MCF 10A (cell line): ENCODE data around the gene ANO4. TPM values are rescaled to one million over a fixed set of nuclear protein-coding genes. Genes with fewer than 3 reads are reported as not detected.

Experiments
- BruUV-seq: library from RNA; stranded (reverse); fragments of 400-500 nt; replicated peaks from 2 replicates; lab custom pipeline; 2021; lab: Mats Ljungman, UMichigan
- CTCF ChIA-PET: fragments of 300-600 bp; sonication (Branson Sonifier 250); formaldehyde crosslinking; extraction: SDS; loops from one replicate; lab custom pipeline; 2021; ENCODE audit warnings: antibody characterized with exemption, inconsistent platforms; lab: Yijun Ruan, JAX
- POLR2A ChIA-PET: fragments of 300-600, 350-650 bp; sonication (Branson Sonifier 250); formaldehyde crosslinking; extraction: SDS; loops from one replicate; lab custom pipeline; 2020; ENCODE audit warnings: antibody characterized with exemption, inconsistent platforms; lab: Yijun Ruan, JAX
- DNase-seq: peaks from one replicate; pipeline ENCODE4 v3.0.0-alpha.2; 2018; ENCODE audit not compliant: unreplicated experiment
- H3K27ac Mint-ChIP-seq: one replicate; pipeline ENCODE4 v1.8.0; 2022; ENCODE audit warnings: mild to moderate bottlenecking, low read depth, mixed read lengths; ENCODE audit not compliant: unreplicated experiment
- H3K27me3 Mint-ChIP-seq: one replicate; pipeline ENCODE4 v1.8.0; 2022; ENCODE audit warnings: mixed read lengths; ENCODE audit not compliant: insufficient read depth, unreplicated experiment
- H3K36me3 Mint-ChIP-seq: one replicate; pipeline ENCODE4 v1.8.0; 2022; ENCODE audit warnings: mild to moderate bottlenecking, moderate library complexity, mixed read lengths; ENCODE audit not compliant: insufficient read depth, unreplicated experiment
- H3K4me1 Mint-ChIP-seq: one replicate; pipeline ENCODE4 v1.8.0; 2022; ENCODE audit warnings: mixed read lengths; ENCODE audit not compliant: insufficient read depth, unreplicated experiment
- H3K4me3 Mint-ChIP-seq: one replicate; pipeline ENCODE4 v1.8.0; 2022; ENCODE audit warnings: mild to moderate bottlenecking, moderate library complexity, mixed read lengths; ENCODE audit not compliant: unreplicated experiment
- H3K9me3 Mint-ChIP-seq: one replicate; pipeline ENCODE4 v1.8.0; 2022; ENCODE audit warnings: mixed read lengths; ENCODE audit not compliant: unreplicated experiment
- intact Hi-C: fragments of 100-400 bp; cut with micrococcal nuclease; formaldehyde crosslinking; loops from 2 replicates; pipeline ENCODE4 v1.14.1; 2022
- total RNA-seq: library from RNA; stranded (reverse); gene quantifications from 2 replicates; pipeline ENCODE4 v1.2.3, GENCODE V29; 2022
- TF ChIP-seq, protein P1 (sequence below): fragments of 200-600 bp; IDR thresholded peaks from one replicate; pipeline ENCODE4 v1.8.0; 2022; ENCODE audit warnings: antibody characterized with exemption, mild to moderate bottlenecking; ENCODE audit not compliant: unreplicated experiment

ANO4 gene
- total RNA-seq, 1 experiment from 2014 or later: 0.91 TPM

DNA sequence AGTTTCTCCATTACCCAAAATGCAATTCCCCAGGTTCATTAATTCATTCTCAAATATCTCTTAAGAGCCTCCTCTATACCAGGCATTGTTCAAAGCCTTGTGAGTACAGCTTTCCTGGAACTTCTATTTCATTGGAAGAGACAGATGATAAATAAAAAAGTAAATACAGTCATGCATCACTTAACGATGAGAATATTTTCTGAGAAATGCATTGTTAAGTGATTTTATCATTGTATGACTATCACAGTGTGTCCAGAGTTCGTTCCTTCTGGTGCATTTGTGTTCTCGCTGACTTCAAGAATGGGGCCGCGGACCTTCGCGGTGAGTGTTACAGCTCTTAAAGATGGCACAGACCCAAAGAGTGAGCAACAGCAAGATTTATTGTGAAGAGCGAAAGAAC, 66.0 kb downstream of the ANO4 start:
- Mint-ChIP-seq H3K27me3 (no peaks in the 10 kb centered on the region), H3K4me3 (no peak overlapping the region), H3K4me1 (no peaks in the 10 kb centered on the region), H3K9me3 (no peaks in the 10 kb centered on the region), H3K36me3 (no peaks in the 10 kb centered on the region), H3K27ac (no peak overlapping the region)
- no peak for DNase-seq
- intact Hi-C loops: no loop called here
- POLR2A ChIA-PET: no interaction called here
- no TSS peak for BruUV-seq
- TF ChIP-seq, protein P1, sequence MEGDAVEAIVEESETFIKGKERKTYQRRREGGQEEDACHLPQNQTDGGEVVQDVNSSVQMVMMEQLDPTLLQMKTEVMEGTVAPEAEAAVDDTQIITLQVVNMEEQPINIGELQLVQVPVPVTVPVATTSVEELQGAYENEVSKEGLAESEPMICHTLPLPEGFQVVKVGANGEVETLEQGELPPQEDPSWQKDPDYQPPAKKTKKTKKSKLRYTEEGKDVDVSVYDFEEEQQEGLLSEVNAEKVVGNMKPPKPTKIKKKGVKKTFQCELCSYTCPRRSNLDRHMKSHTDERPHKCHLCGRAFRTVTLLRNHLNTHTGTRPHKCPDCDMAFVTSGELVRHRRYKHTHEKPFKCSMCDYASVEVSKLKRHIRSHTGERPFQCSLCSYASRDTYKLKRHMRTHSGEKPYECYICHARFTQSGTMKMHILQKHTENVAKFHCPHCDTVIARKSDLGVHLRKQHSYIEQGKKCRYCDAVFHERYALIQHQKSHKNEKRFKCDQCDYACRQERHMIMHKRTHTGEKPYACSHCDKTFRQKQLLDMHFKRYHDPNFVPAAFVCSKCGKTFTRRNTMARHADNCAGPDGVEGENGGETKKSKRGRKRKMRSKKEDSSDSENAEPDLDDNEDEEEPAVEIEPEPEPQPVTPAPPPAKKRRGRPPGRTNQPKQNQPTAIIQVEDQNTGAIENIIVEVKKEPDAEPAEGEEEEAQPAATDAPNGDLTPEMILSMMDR: no peak
- CTCF ChIA-PET: interaction anchor here (0.6 to 0.9 kb wide), 4 partner anchors 33 to 225 kb away, joined by 3 to 4 read pairs (median 4); no protein-coding TSS in a partner anchor

DNA sequence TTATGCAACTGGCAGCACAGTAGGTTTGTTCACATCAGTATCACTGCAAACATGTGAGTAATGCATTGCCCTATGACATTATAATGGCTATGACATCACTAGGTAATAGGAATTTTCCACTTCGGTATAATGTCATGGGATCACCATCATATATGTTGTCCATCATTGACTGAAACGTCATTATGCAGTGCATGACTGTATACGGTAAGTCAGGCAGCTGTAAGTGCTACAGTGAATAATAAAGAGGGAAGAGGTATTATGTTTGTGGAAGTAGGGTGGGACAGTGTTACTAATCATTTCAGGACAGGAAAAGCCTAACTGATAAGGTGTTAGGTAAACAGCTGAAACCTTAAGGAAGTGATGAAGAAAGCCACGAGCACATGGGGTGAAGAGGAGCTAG, 68.1 kb downstream of the ANO4 start:
- no TSS peak for BruUV-seq
- Mint-ChIP-seq H3K9me3 (no peaks in the 10 kb centered on the region), H3K36me3 (no peaks in the 10 kb centered on the region), H3K27ac (no peak overlapping the region), H3K27me3 (no peaks in the 10 kb centered on the region), H3K4me1 (no peaks in the 10 kb centered on the region), H3K4me3 (no peak overlapping the region)
- CTCF ChIA-PET: interaction anchor here (0.7 kb wide), 1 partner anchor 268 kb away, joined by 3 read pairs; no protein-coding TSS in a partner anchor
- TF ChIP-seq, protein P1: no peak
- no peak for DNase-seq
- intact Hi-C loops: no loop called here
- POLR2A ChIA-PET: interaction anchor here (0.6 kb wide), 1 partner anchor 8 kb away, joined by 3 read pairs; no protein-coding TSS in a partner anchor

DNA sequence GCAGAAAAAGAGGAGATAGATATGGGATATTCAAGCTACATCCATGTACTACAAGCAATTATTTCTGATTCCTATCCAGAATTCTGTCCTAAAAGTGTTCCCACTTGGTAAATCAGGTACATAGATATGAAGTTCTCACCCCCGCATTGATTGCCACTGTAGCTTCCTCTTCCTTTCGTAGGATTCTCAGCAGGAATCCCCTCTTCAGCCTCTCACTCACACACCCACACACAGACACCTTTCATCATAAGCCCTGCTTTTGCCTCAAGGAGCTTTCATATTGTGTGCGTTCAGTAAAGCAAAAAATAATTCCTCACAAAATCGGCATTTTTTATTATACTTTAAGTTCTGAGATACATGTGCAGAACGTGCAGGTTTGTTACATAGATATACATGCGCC, 69.8 kb downstream of the ANO4 start:
- no peak overlapping the region for H3K4me3 Mint-ChIP-seq
- TF ChIP-seq, protein P1: no peak
- peaks cover 7% of the 10 kb centered on the region for H3K4me1 Mint-ChIP-seq
- no peak overlapping the region for H3K27ac Mint-ChIP-seq
- CTCF ChIA-PET: interaction anchor here (0.6 to 0.9 kb wide), 2 partner anchors 38 to 117 kb away, joined by 3 read pairs; no protein-coding TSS in a partner anchor
- POLR2A ChIA-PET: no interaction called here
- no peaks in the 10 kb centered on the region for H3K36me3 Mint-ChIP-seq
- H3K9me3 Mint-ChIP-seq: no peaks in the 10 kb centered on the region
- intact Hi-C loops: no loop called here
- no peak for DNase-seq
- BruUV-seq: no TSS peak
- H3K27me3 Mint-ChIP-seq: no peaks in the 10 kb centered on the region

DNA sequence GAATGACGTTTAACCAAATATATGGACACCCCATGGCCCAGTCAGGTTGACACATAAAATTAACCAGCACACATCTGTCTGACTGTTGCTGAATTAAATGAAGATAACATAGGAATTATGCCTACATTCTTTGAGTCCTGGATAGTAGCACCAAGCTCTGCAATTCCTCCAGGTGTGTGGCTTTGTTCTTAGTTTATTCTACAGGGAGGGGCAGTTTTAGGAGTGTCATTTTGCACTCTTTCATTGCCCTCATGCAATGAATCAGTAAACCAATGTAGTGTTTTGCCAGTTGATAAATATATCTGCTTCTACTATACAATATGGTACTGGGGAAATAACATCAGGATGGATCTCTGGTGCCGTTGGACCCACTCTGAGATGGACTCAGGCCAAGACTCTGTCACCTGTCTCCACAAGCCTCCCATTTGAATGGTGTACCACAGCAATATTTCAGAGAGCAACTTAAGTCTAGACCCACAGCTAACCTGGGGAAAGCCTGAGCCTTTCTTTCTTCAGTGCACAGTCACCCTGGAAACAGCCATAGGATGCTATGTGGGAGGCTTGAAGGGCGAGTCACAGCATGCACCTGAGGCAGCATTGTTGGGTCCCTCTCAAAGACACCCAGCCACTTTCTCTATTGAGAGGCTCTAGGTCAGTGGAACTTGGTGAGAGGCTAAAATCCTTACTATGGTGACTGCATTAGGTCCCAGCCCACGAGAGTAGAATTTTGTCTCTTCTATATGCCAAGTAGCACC, 73.2 kb downstream of the ANO4 start:
- Mint-ChIP-seq H3K27ac (no peak overlapping the region), H3K36me3 (no peaks in the 10 kb centered on the region), H3K9me3 (no peaks in the 10 kb centered on the region), H3K27me3 (no peaks in the 10 kb centered on the region), H3K4me3 (no peak overlapping the region), H3K4me1 (peaks cover 7% of the 10 kb centered on the region)
- TF ChIP-seq, protein P1: no peak
- DNase-seq: no peak
- POLR2A ChIA-PET: no interaction called here
- CTCF ChIA-PET: no interaction called here
- intact Hi-C loops: no loop called here
- BruUV-seq: no TSS peak
